ENCODE measurements around the gene CNDP1.

GRCh38 chr18:74498712-74499627, 35.3 kb upstream of the CNDP1 start:
- TF ChIP-seq POLR2AphosphoS5 (IDR thresholded peaks at IDR 0.05; ENCODE audit: low read depth, low read length) (no peak), SIN3A (IDR thresholded peaks at IDR 0.05; ENCODE audit: borderline replicate concordance, insufficient read depth, low read length) (no peak), TAF1 (IDR thresholded peaks at IDR 0.05; ENCODE audit: borderline replicate concordance, insufficient read depth, low read length) (no peak)

Measured in PFSK-1 (cell line).